Nephron (organoid): Measurements from ENCODE around the gene PHLDB3.
"Not testable (repeated sequence)": the region's sequence is repeated elsewhere in the genome, so short reads cannot be mapped to it uniquely, and the experiment has no call there.

Experiments used
- H3K27ac Mint-ChIP-seq, 3 experiments: 2 replicates each; pipeline ENCODE4 v1.8.0; 2020; ENCODE audit warnings: mixed read lengths in 3 of 3, mild to moderate bottlenecking in 2 of 3, moderate library complexity in 1 of 3
- H3K27me3 Mint-ChIP-seq: 2 replicates; pipeline ENCODE4 v1.8.0; 2021; ENCODE audit warnings: low read depth, mild to moderate bottlenecking, moderate library complexity, mixed read lengths
- H3K36me3 Mint-ChIP-seq: 2 replicates; pipeline ENCODE4 v1.8.0; 2020; ENCODE audit warnings: low read depth, mixed read lengths
- H3K4me1 Mint-ChIP-seq: 2 replicates; pipeline ENCODE4 v1.8.0; 2020; ENCODE audit warnings: mixed read lengths
- H3K4me3 Mint-ChIP-seq, 3 experiments: 2 replicates each; pipeline ENCODE4 v1.8.0; 2020; ENCODE audit warnings: mild to moderate bottlenecking in 3 of 3, mixed read lengths in 3 of 3, moderate library complexity in 2 of 3
- H3K9me3 Mint-ChIP-seq: 2 replicates; pipeline ENCODE4 v1.8.0; 2020; ENCODE audit warnings: mixed read lengths
- CTCF ChIP-seq, 3 experiments: fragments of 200-600 bp; sonication (generic); IDR thresholded peaks; one replicate each; pipeline ENCODE4 v1.5.0; 2021; ENCODE audit warnings: antibody characterized with exemption in 3 of 3; ENCODE audit not compliant: unreplicated experiment in 3 of 3

PHLDB3 gene

GRCh38 chr19:43518051-43518450 is 13.5 kb upstream of the PHLDB3 start:
- Mint-ChIP-seq H3K27me3 (no peaks in the 10 kb centered on the region), H3K4me3 (no peak overlapping the region), H3K4me1 (peaks cover 10% of the 10 kb centered on the region), H3K27ac (no peak overlapping the region), H3K9me3 (no peaks in the 10 kb centered on the region), H3K36me3 (peaks cover 18% of the 10 kb centered on the region)
- TF ChIP-seq CTCF (IDR thresholded peaks at IDR 0.05; ENCODE audit: unreplicated experiment in 3 of 3): no peak

GRCh38 chr19:43512399-43512798 is 7.9 kb upstream of the PHLDB3 start:
- not testable (repeated sequence) for H3K9me3 Mint-ChIP-seq, H3K4me3 Mint-ChIP-seq, H3K27ac Mint-ChIP-seq, H3K4me1 Mint-ChIP-seq, H3K27me3 Mint-ChIP-seq
- peaks cover 56% of the 10 kb centered on the region for H3K36me3 Mint-ChIP-seq

GRCh38 chr19:43511324-43511723 is 6.8 kb upstream of the PHLDB3 start:
- Mint-ChIP-seq H3K4me1 (no peaks in the 10 kb centered on the region), H3K27ac (no peak overlapping the region), H3K27me3 (no peaks in the 10 kb centered on the region), H3K9me3 (no peaks in the 10 kb centered on the region), H3K36me3 (peaks cover 56% of the 10 kb centered on the region), H3K4me3 (no peak overlapping the region)
- TF ChIP-seq CTCF (IDR thresholded peaks at IDR 0.05; ENCODE audit: unreplicated experiment in 3 of 3): no peak

GRCh38 chr19:43510713-43511112 is 6.2 kb upstream of the PHLDB3 start:
- Mint-ChIP-seq H3K9me3 (no peaks in the 10 kb centered on the region), H3K4me3 (no peak overlapping the region), H3K27ac (no peak overlapping the region), H3K4me1 (no peaks in the 10 kb centered on the region), H3K27me3 (no peaks in the 10 kb centered on the region), H3K36me3 (peaks cover 52% of the 10 kb centered on the region)
- TF ChIP-seq CTCF (IDR thresholded peaks at IDR 0.05; ENCODE audit: unreplicated experiment in 3 of 3): no peak

- Mint-ChIP-seq H3K27me3 (peaks cover 10% of the 10 kb centered on the region), H3K9me3 (no peaks in the 10 kb centered on the region), H3K27ac (peak overlapping the region in 2 of 3 experiments; percentile 28 to 45), H3K4me1 (peaks cover 18% of the 10 kb centered on the region), H3K4me3 (peak overlapping the region in 2 of 3 experiments; percentile 27 to 45), H3K36me3 (peaks cover 41% of the 10 kb centered on the region)
- no peak for TF ChIP-seq CTCF (IDR thresholded peaks at IDR 0.05; ENCODE audit: unreplicated experiment in 3 of 3)
These were observed 3.3 kb upstream of the PHLDB3 start for GRCh38 chr19:43507880-43508279.

- no peak overlapping the region for H3K4me3 Mint-ChIP-seq
- peaks cover 15% of the 10 kb centered on the region for H3K27me3 Mint-ChIP-seq
- H3K9me3 Mint-ChIP-seq: no peaks in the 10 kb centered on the region
- no peak for TF ChIP-seq CTCF (IDR thresholded peaks at IDR 0.05; ENCODE audit: unreplicated experiment in 3 of 3)
- no peak overlapping the region for H3K27ac Mint-ChIP-seq
- H3K36me3 Mint-ChIP-seq: peaks cover 28% of the 10 kb centered on the region
- peaks cover 22% of the 10 kb centered on the region for H3K4me1 Mint-ChIP-seq
These were observed 2.1 kb upstream of the PHLDB3 start for GRCh38 chr19:43506629-43507028.
